GM23338 (cell line): ENCODE data around the gene CABYR. TPM values are rescaled to one million over a fixed set of nuclear protein-coding genes. Genes with fewer than 3 reads are reported as not detected.

Experiments
- ATAC-seq: fragments of 200-7000 bp; cut with Tn5 transposase; 3 replicates; pipeline ENCODE4 v1.9.1; 2020
- DNase-seq: peaks from one replicate; pipeline ENCODE4 v3.0.0-alpha.2; 2015; ENCODE audit warnings: low spot score
- H2AFZ ChIP-seq: fragments of 200-600 bp; sonication (generic); 2 replicates; pipeline ENCODE4 v1.8.0; 2016; ENCODE audit warnings: antibody characterized with exemption, mild to moderate bottlenecking, moderate library complexity
- H3F3A ChIP-seq: fragments of 200-600 bp; sonication (generic); replicated peaks from 2 replicates; pipeline ENCODE4 v1.8.0; 2017; ENCODE audit warnings: antibody characterized with exemption, mixed run types, low read depth
- H3K27ac ChIP-seq: fragments of 200-600 bp; sonication (generic); 2 replicates; pipeline ENCODE4 v1.6.1; 2016; ENCODE audit warnings: low read depth
- H3K27me3 ChIP-seq: fragments of 200-600 bp; sonication (generic); 2 replicates; pipeline ENCODE4 v1.8.0; 2016; ENCODE audit warnings: mild to moderate bottlenecking, mixed run types, moderate library complexity; ENCODE audit not compliant: insufficient read depth
- H3K36me3 ChIP-seq: fragments of 200-600 bp; sonication (generic); 2 replicates; pipeline ENCODE4 v1.8.0; 2016; ENCODE audit warnings: mild to moderate bottlenecking; ENCODE audit not compliant: insufficient read depth
- H3K4me1 ChIP-seq: fragments of 200-600 bp; sonication (generic); 2 replicates; pipeline ENCODE4 v1.8.0; 2016; ENCODE audit warnings: mild to moderate bottlenecking, moderate library complexity; ENCODE audit not compliant: insufficient read depth
- H3K4me2 ChIP-seq: fragments of 200-600 bp; sonication (generic); 2 replicates; pipeline ENCODE4 v1.7.1; 2017; ENCODE audit warnings: mixed run types
- H3K4me3 ChIP-seq: fragments of 200-600 bp; sonication (generic); 2 replicates; pipeline ENCODE4 v1.6.1; 2016; ENCODE audit warnings: mixed run types
- H3K79me2 ChIP-seq: fragments of 200-600 bp; sonication (generic); replicated peaks from 2 replicates; pipeline ENCODE4 v1.8.0; 2017; ENCODE audit warnings: mild to moderate bottlenecking; ENCODE audit not compliant: insufficient read depth
- H3K9me2 ChIP-seq: fragments of 200-600 bp; sonication (generic); 2 replicates; pipeline ENCODE4 v1.8.0; 2017; ENCODE audit not compliant: insufficient read depth
- H4K20me1 ChIP-seq: fragments of 200-600 bp; sonication (generic); replicated peaks from 2 replicates; pipeline ENCODE4 v1.8.0; 2017; ENCODE audit warnings: mild to moderate bottlenecking; ENCODE audit not compliant: insufficient read depth
- H3K27ac Mint-ChIP-seq: 2 replicates; pipeline ENCODE4 v1.8.0; 2020; ENCODE audit warnings: inconsistent platforms, mild to moderate bottlenecking, moderate library complexity, mixed read lengths
- H3K27me3 Mint-ChIP-seq: 3 replicates; pipeline ENCODE4 v1.8.0; 2022; ENCODE audit warnings: low read depth, mild to moderate bottlenecking, moderate library complexity, mixed read lengths, inconsistent platforms; ENCODE audit not compliant: insufficient read depth, poor library complexity
- H3K36me3 Mint-ChIP-seq: 3 replicates; pipeline ENCODE4 v1.8.0; 2021; ENCODE audit warnings: low read depth, mild to moderate bottlenecking, inconsistent platforms, moderate library complexity, mixed read lengths
- H3K4me1 Mint-ChIP-seq: 3 replicates; pipeline ENCODE4 v1.8.0; 2020; ENCODE audit warnings: mild to moderate bottlenecking, inconsistent platforms, mixed read lengths
- H3K4me3 Mint-ChIP-seq: 3 replicates; pipeline ENCODE4 v1.8.0; 2021; ENCODE audit warnings: moderate library complexity, mild to moderate bottlenecking, inconsistent platforms, mixed read lengths
- H3K9me3 Mint-ChIP-seq: 3 replicates; pipeline ENCODE4 v1.8.0; 2020; ENCODE audit warnings: moderate library complexity, mild to moderate bottlenecking, inconsistent platforms, mixed read lengths
- CREB1 ChIP-seq: fragments of 250-450 bp; sonication (Bioruptor Pico); IDR thresholded peaks from 2 replicates; pipeline ENCODE4 v1.5.0; 2020; ENCODE audit warnings: low read depth, mild to moderate bottlenecking, moderate library complexity
- CTCF ChIP-seq, 2 experiments: fragments of 200-600 bp in 1 of 2; sonication (generic) in 1 of 2; conservative IDR thresholded peaks; 2 replicates each; pipeline versions ENCODE4 v1.5.1 to v1.6.1; 2016 to 2017; ENCODE audit warnings: antibody characterized with exemption in 2 of 2, low read depth in 2 of 2, mild to moderate bottlenecking in 2 of 2, moderate library complexity in 1 of 2
- EZH2 ChIP-seq: fragments of 200-600 bp; sonication (generic); IDR thresholded peaks from one replicate; pipeline ENCODE4 v1.8.0; 2017; ENCODE audit warnings: antibody characterized with exemption, mild to moderate bottlenecking, low read depth; ENCODE audit not compliant: unreplicated experiment
- EZH2phosphoT487 ChIP-seq: fragments of 200-600 bp; sonication (generic); IDR thresholded peaks from one replicate; pipeline ENCODE4 v1.8.1; 2018; ENCODE audit warnings: antibody characterized with exemption; ENCODE audit not compliant: unreplicated experiment
- JUNB ChIP-seq: IDR thresholded peaks from one replicate; pipeline ENCODE4 v1.6.1; 2016; ENCODE audit warnings: antibody characterized with exemption; ENCODE audit not compliant: unreplicated experiment
- NANOG ChIP-seq: IDR thresholded peaks from 2 replicates; pipeline ENCODE4 v1.6.1; 2016; ENCODE audit warnings: antibody characterized with exemption, borderline replicate concordance
- POLR2AphosphoS5 ChIP-seq: IDR thresholded peaks from 2 replicates; pipeline ENCODE4 v1.6.1; 2016; ENCODE audit warnings: antibody characterized with exemption, low read depth
- REST ChIP-seq: IDR thresholded peaks from one replicate; pipeline ENCODE4 v1.6.1; 2018; ENCODE audit warnings: antibody characterized with exemption; ENCODE audit not compliant: unreplicated experiment
- STAT1 ChIP-seq: IDR thresholded peaks from one replicate; pipeline ENCODE4 v1.6.1; 2016; ENCODE audit warnings: antibody characterized with exemption; ENCODE audit not compliant: unreplicated experiment
- ZNF114 ChIP-seq: fragments of 250-450 bp; sonication (Bioruptor Pico); IDR thresholded peaks from 2 replicates; pipeline ENCODE4 v1.5.0; 2020; ENCODE audit warnings: mild to moderate bottlenecking, moderate library complexity
- ZNF331 ChIP-seq: fragments of 250-450 bp; sonication (Bioruptor Pico); IDR thresholded peaks from 2 replicates; pipeline ENCODE4 v1.5.0; 2020; ENCODE audit warnings: low read depth, mild to moderate bottlenecking, moderate library complexity
- long read RNA-seq: library from polyadenylated mRNA; unstranded; transcript quantifications from one replicate; pipeline ENCODE4 v2.0.0, GENCODE V29; 2020; ENCODE audit not compliant: unreplicated experiment
- polyA plus RNA-seq: library from polyadenylated mRNA; unstranded; fragments of >200 nt; fragmentation: Nextera tagmentation; extraction: Ambion mirVana; gene quantifications from 2 replicates; pipeline ENCODE4 v1.2.1, GENCODE V29; 2016
- total RNA-seq: library from RNA; depleted of rRNA; stranded (reverse); fragments of >200 nt; shearing (Covaris generic); gene quantifications from 2 replicates; pipeline ENCODE4 v1.2.3, GENCODE V29; 2014; rRNA removed
- TF ChIP-seq, protein P1 (sequence below): fragments of 250-450 bp; sonication (Bioruptor Pico); IDR thresholded peaks from 2 replicates; pipeline ENCODE4 v1.5.0; 2020; ENCODE audit warnings: mild to moderate bottlenecking, moderate library complexity

CABYR gene, protein sequence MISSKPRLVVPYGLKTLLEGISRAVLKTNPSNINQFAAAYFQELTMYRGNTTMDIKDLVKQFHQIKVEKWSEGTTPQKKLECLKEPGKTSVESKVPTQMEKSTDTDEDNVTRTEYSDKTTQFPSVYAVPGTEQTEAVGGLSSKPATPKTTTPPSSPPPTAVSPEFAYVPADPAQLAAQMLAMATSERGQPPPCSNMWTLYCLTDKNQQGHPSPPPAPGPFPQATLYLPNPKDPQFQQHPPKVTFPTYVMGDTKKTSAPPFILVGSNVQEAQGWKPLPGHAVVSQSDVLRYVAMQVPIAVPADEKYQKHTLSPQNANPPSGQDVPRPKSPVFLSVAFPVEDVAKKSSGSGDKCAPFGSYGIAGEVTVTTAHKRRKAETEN
- 34.6 and 48.4 TPM in 2 replicates for total RNA-seq
- 20.2 and 24.0 TPM in 2 replicates for polyA plus RNA-seq
- long read RNA-seq, partial matches to known transcripts, result 1 of 3 reads
- long read RNA-seq, other reads (novel, unspliced or antisense), result 0 of 3 reads

DNA sequence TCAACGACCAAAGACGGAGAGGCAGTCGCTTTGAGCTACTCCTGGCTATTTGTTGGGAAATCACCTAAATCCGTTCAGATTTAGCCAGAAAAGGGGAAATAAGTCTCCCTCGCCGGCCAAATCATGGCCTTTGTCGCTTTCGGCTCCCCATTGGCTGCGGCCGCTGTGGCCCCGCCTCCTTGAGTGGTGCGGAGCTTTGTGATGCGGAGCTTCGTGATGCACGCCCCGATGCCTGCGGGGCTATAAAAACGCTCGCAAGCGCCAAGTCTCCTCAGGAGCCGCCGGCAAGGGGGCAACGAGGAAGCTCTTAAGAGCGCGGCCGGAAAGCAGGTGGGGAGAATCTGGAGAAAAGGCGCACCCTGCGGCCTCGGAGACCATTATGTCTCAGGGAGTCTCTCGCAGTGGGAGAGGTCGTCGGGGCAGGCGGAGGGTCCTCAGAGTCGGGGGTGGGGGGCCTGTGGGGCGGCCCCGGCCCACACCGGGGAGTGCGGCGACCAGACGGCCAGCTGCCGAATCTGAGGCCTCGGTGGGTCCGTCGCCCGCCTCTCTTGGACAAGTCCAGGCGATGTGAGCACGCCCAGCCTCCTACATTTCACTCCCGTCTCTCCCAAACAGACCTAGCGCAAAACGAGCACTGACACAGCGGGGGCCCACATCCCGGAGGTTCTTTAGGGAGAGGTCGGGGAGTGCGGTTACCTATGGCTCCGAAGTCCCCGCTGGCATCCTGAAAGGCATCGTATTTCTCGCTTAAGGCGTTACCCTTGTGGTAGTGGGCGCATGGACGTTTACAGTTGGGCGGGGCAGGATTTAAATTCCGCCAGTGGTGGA, at the start of gene CABYR:
TSS of gene CABYR (plus strand) at position 274 of the 828 bp plus-strand sequence. CDS start 4,053 bp downstream, outside the sequence.
- H3K27me3 ChIP-seq, result no peaks in the 10 kb centered on the region
- H3K27me3 Mint-ChIP-seq, result peaks cover 5% of the 10 kb centered on the region
- peak within 1 kb of the TSS; percentile 84 for H3K4me3 Mint-ChIP-seq
- no peaks in the 10 kb centered on the region for H4K20me1 ChIP-seq
- peaks cover 5% of the 10 kb centered on the region; the same call in 1 of the 2 replicates for H3F3A ChIP-seq
- H2AFZ ChIP-seq, result no peak within 1 kb of the TSS
- peak within 1 kb of the TSS; percentile 79 for H3K4me2 ChIP-seq
- peak within 1 kb of the TSS; percentile 67 for H3K4me3 ChIP-seq
- H3K9me3 Mint-ChIP-seq, result peaks cover 2% of the 10 kb centered on the region; the same call in 1 of the 3 replicates
- DNase-seq (peak; percentile 97), ATAC-seq (peak; percentile 91)
- H3K27ac ChIP-seq, result peak within 1 kb of the TSS; percentile 97
- peaks cover 10% of the 10 kb centered on the region for H3K36me3 Mint-ChIP-seq
- peaks cover 27% of the 10 kb centered on the region for H3K4me1 Mint-ChIP-seq
- peaks cover under 1% of the 10 kb centered on the region; the same call in 1 of the 2 replicates for H3K36me3 ChIP-seq
- peaks cover 22% of the 10 kb centered on the region for H3K79me2 ChIP-seq
- peaks cover 26% of the 10 kb centered on the region for H3K4me1 ChIP-seq
- H3K9me2 ChIP-seq, result no peaks in the 10 kb centered on the region
- peak within 1 kb of the TSS; percentile 94 for H3K27ac Mint-ChIP-seq
- TF ChIP-seq EZH2phosphoT487 (no peak), STAT1 (no peak), CTCF (conservative IDR thresholded peaks at IDR 0.05; ENCODE audit: low read depth in 2 of 2) (no peak), POLR2AphosphoS5 (peak; percentile 99), EZH2 (no peak), CREB1 (CRISPR knock-in tag) (peak; percentile 76), JUNB (no peak), REST (no peak), ZNF331 (no peak), NANOG (no peak), ZNF114 (CRISPR knock-in tag) (no peak)
- TF ChIP-seq, protein P1, sequence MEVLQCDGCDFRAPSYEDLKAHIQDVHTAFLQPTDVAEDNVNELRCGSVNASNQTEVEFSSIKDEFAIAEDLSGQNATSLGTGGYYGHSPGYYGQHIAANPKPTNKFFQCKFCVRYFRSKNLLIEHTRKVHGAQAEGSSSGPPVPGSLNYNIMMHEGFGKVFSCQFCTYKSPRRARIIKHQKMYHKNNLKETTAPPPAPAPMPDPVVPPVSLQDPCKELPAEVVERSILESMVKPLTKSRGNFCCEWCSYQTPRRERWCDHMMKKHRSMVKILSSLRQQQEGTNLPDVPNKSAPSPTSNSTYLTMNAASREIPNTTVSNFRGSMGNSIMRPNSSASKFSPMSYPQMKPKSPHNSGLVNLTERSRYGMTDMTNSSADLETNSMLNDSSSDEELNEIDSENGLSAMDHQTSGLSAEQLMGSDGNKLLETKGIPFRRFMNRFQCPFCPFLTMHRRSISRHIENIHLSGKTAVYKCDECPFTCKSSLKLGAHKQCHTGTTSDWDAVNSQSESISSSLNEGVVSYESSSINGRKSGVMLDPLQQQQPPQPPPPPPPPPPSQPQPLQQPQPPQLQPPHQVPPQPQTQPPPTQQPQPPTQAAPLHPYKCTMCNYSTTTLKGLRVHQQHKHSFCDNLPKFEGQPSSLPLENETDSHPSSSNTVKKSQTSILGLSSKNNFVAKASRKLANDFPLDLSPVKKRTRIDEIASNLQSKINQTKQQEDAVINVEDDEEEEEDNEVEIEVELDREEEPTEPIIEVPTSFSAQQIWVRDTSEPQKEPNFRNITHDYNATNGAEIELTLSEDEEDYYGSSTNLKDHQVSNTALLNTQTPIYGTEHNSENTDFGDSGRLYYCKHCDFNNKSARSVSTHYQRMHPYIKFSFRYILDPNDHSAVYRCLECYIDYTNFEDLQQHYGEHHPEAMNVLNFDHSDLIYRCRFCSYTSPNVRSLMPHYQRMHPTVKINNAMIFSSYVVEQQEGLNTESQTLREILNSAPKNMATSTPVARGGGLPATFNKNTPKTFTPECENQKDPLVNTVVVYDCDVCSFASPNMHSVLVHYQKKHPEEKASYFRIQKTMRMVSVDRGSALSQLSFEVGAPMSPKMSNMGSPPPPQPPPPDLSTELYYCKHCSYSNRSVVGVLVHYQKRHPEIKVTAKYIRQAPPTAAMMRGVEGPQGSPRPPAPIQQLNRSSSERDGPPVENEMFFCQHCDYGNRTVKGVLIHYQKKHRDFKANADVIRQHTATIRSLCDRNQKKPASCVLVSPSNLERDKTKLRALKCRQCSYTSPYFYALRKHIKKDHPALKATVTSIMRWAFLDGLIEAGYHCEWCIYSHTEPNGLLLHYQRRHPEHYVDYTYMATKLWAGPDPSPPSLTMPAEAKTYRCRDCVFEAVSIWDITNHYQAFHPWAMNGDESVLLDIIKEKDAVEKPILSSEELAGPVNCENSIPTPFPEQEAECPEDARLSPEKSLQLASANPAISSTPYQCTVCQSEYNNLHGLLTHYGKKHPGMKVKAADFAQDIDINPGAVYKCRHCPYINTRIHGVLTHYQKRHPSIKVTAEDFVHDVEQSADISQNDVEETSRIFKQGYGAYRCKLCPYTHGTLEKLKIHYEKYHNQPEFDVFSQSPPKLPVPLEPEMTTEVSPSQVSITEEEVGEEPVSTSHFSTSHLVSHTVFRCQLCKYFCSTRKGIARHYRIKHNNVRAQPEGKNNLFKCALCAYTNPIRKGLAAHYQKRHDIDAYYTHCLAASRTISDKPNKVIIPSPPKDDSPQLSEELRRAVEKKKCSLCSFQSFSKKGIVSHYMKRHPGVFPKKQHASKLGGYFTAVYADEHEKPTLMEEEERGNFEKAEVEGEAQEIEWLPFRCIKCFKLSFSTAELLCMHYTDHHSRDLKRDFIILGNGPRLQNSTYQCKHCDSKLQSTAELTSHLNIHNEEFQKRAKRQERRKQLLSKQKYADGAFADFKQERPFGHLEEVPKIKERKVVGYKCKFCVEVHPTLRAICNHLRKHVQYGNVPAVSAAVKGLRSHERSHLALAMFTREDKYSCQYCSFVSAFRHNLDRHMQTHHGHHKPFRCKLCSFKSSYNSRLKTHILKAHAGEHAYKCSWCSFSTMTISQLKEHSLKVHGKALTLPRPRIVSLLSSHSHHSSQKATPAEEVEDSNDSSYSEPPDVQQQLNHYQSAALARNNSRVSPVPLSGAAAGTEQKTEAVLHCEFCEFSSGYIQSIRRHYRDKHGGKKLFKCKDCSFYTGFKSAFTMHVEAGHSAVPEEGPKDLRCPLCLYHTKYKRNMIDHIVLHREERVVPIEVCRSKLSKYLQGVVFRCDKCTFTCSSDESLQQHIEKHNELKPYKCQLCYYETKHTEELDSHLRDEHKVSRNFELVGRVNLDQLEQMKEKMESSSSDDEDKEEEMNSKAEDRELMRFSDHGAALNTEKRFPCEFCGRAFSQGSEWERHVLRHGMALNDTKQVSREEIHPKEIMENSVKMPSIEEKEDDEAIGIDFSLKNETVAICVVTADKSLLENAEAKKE (CRISPR knock-in tag), result 0 out of 2 replicates have a peak, but pooled peaks have one; percentile 28
